Measurements from ENCODE around the gene KPNA1. TPM values are rescaled to one million over a fixed set of nuclear protein-coding genes. Genes with fewer than 3 reads are reported as not detected.

KPNA1 gene
- total and polyA plus RNA-seq, 11 donors: 13.5 to 127 (median 72.1) TPM

DNA sequence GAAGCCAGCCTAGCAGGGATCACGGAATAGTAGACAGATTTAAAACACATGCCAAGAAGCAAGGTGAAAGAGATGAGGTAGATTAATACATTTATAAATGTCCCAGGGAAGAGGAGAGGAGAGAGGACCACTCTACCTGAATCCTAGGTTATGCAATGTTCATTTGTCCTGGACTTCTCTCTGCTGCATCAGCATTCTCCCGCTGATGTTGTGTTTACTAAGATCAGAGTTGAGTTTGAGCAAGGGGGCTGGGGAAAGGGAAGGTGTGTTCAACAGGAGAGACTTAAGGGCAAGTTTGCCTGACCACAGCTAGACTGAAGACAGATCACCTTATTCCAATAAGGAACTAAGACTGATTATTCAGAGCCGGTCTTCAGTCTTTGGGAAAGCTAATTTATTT is 1.1 kb upstream of the KPNA1 start:
- H3K27ac ChIP-seq: no peak overlapping the region
- intact Hi-C loops (cut with DNase I): loop anchor here in 3 of 10 donors (2.0 to 10.0 kb wide), 3 partner anchors 43 to 61 kb away; no protein-coding TSS in a partner anchor
- no peaks in the 10 kb centered on the region for H3K36me3 ChIP-seq
- TF ChIP-seq POLR2A (IDR thresholded peaks at IDR 0.05): no peak
- TF ChIP-seq, protein P1, sequence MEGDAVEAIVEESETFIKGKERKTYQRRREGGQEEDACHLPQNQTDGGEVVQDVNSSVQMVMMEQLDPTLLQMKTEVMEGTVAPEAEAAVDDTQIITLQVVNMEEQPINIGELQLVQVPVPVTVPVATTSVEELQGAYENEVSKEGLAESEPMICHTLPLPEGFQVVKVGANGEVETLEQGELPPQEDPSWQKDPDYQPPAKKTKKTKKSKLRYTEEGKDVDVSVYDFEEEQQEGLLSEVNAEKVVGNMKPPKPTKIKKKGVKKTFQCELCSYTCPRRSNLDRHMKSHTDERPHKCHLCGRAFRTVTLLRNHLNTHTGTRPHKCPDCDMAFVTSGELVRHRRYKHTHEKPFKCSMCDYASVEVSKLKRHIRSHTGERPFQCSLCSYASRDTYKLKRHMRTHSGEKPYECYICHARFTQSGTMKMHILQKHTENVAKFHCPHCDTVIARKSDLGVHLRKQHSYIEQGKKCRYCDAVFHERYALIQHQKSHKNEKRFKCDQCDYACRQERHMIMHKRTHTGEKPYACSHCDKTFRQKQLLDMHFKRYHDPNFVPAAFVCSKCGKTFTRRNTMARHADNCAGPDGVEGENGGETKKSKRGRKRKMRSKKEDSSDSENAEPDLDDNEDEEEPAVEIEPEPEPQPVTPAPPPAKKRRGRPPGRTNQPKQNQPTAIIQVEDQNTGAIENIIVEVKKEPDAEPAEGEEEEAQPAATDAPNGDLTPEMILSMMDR (IDR thresholded peaks at IDR 0.05): no peak
- peaks cover 0 to 35% (median 26%) of the 10 kb centered on the region in 12 donors for H3K4me1 ChIP-seq
- H3K4me3 ChIP-seq: no peak overlapping the region
- no peaks in the 10 kb centered on the region for H3K9me3 ChIP-seq
- DNase-seq (no peak), ATAC-seq (no peak)
- 93 to 97% (median 97%) methylated on average over 3 of the region's 3 CpGs for WGBS, 4 donors
- no peaks in the 10 kb centered on the region for H3K27me3 ChIP-seq

DNA sequence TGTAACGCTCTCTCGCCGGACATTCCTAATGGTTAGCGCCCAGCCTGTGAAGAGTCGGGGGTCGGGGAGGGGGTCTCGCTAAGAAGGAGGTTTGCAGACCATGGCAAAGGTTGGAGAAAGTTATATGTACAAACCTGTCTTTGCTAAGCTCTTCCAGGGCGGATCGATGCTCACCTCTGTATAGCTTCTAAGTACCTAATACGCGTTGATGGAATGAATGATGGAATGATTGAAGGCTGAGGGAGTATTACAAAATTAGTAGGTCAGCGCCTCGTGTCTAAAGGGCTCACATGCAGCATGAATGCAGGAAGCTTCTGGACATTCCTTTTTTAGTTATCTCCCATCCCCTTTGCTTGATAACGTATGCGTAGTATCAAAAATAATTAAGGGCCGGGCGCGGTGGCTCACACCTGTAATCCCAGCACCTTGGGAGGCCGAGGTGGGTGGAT is 305 bp upstream of the KPNA1 start:
- peak overlapping the region in 11 of 12 donors; percentile 92 to 99 (median 97) for H3K27ac ChIP-seq
- H3K27me3 ChIP-seq: no peaks in the 10 kb centered on the region
- ATAC-seq (no peak), DNase-seq (no peak)
- intact Hi-C loops (cut with DNase I): loop anchor here in 3 of 10 donors (2.0 to 10.0 kb wide), 3 partner anchors 44 to 60 kb away; no protein-coding TSS in a partner anchor
- 36 to 38% (median 37%) methylated on average over 19 of the region's 19 CpGs for WGBS, 4 donors
- no peak for TF ChIP-seq POLR2A (IDR thresholded peaks at IDR 0.05)
- TF ChIP-seq, protein P1 (IDR thresholded peaks at IDR 0.05): no peak
- peaks cover 0 to 43% (median 30%) of the 10 kb centered on the region in 12 donors for H3K4me1 ChIP-seq
- H3K36me3 ChIP-seq: no peaks in the 10 kb centered on the region
- H3K4me3 ChIP-seq: peak overlapping the region in 11 of 12 donors; percentile 55 to 93 (median 87)
- peaks cover 0 to 3% (median 0%) of the 10 kb centered on the region in 12 donors for H3K9me3 ChIP-seq

DNA sequence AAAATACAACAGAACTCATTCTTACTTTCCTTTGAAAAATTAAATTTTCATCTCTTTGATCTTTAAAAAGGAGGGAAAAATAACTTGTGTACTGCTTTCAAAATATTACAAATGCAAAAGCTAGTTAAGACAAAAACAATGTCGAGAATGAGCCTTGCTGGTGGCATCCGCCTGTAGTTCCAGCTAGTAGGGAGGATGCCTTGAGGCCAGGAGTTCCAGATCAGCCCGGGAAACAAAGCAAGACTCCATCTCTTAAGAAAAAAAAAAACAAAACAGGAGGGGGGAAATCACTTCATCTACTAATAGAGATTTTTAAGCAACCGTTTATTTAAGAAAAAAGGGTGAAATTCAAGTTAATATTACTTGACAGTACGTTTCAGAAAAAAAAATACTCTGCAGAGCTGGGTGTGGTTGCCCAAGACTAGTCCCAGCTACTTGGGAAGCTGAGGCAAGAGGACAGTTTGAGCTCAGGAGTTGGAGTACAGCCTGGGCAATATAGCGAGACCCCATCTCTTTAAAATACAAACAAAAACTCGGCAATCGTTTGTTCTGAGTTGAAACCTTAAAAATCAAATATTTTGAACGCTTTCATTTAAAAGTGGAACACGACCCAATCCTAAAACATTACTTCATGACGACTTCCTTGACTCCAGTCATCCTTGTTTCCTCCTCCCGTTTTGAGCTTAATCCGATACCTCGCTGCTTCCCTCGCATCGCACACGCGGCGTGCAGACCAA is 1.2 kb downstream of the KPNA1 start:
- no peaks in the 10 kb centered on the region for H3K36me3 ChIP-seq
- no peak for TF ChIP-seq POLR2A (IDR thresholded peaks at IDR 0.05)
- TF ChIP-seq, protein P1 (IDR thresholded peaks at IDR 0.05): no peak
- H3K27me3 ChIP-seq: no peaks in the 10 kb centered on the region
- peaks cover 0 to 14% (median 0%) of the 10 kb centered on the region in 12 donors for H3K9me3 ChIP-seq
- no peak for DNase-seq
- H3K27ac ChIP-seq: peak overlapping the region; percentile 68 to 99 (median 96)
- no peak for ATAC-seq
- peaks cover 0 to 49% (median 33%) of the 10 kb centered on the region in 12 donors for H3K4me1 ChIP-seq
- intact Hi-C loops (cut with DNase I): loop anchor here in 4 of 10 donors (1.0 to 10.0 kb wide), 5 partner anchors 45 to 97 kb away; partner anchors contain the start of gene WDR5B (in 3 of the 4)
- 10 to 14% (median 11%) methylated on average over 19 of the region's 19 CpGs for WGBS, 4 donors
- peak overlapping the region; percentile 55 to 93 (median 86) for H3K4me3 ChIP-seq

DNA sequence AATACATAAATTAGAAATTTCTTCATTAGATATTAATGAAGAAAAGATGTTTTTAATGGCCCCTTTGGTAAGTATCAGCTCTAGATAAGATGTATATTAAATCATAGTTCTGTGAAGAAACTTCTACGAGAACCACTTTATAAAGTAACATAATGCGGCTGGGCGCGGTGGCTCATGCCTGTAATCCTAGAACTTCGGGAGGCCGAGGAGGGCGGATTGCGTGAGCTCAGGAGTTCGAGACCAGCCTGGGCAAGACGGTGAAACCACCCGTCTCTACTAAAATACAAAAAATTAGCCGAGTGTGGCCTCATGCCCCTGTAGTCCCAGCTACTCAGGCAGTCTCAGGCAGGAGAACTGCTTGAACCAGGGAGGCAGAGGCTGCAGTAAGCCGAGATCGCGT is 2.5 kb downstream of the KPNA1 start:
- ATAC-seq: no peak
- 87 to 89% (median 88%) methylated on average over 15 of the region's 15 CpGs for WGBS, 4 donors
- H3K4me1 ChIP-seq: peaks cover 0 to 49% (median 33%) of the 10 kb centered on the region in 12 donors

More for the DNA sequence above, 2.5 kb downstream of the KPNA1 start:
- no peak overlapping the region for H3K4me3 ChIP-seq
- intact Hi-C loops (cut with DNase I): loop anchor here in 3 of 10 donors (5.0 to 10.0 kb wide), 2 partner anchors 57 to 95 kb away; partner anchors contain the start of gene WDR5B (in 2 of the 3)
- DNase-seq: no peak
- H3K9me3 ChIP-seq: peaks cover 0 to 14% (median 0%) of the 10 kb centered on the region in 12 donors
- peak overlapping the region in 1 of 12 donors; percentile 96 for H3K27ac ChIP-seq
- H3K27me3 ChIP-seq: no peaks in the 10 kb centered on the region
- TF ChIP-seq POLR2A (IDR thresholded peaks at IDR 0.05): no peak
- TF ChIP-seq, protein P1 (IDR thresholded peaks at IDR 0.05): no peak
- H3K36me3 ChIP-seq: no peaks in the 10 kb centered on the region

Measured in heart left ventricle (tissue), 16 donors.